ENCODE results near the gene BEST1. TPM values are rescaled to one million over a fixed set of nuclear protein-coding genes. Genes with fewer than 3 reads are reported as not detected.

Gene BEST1
- total RNA-seq, 4 donors from 2014 or later, result 3.0 to 4.0 (median 3.4) TPM

- Histone ChIP-seq H3K9me3 (no peaks in the 10 kb centered on the region), H3K4me3 (no peak overlapping the region), H3K27ac (peak overlapping the region in 3 of 4 donors; percentile 72 to 85 (median 82)), H3K36me3 (no peaks in the 10 kb centered on the region), H3K4me1 (peaks cover 0 to 86% (median 31%) of the 10 kb centered on the region in 3 donors), H3K27me3 (peaks cover 24% of the 10 kb centered on the region)
- ATAC-seq, result peak; percentile 24
- no peak for TF ChIP-seq POLR2A (IDR thresholded peaks at IDR 0.05)
- TF ChIP-seq EP300 (IDR thresholded peaks at IDR 0.05), result no peak
- no peak for TF ChIP-seq CTCF (IDR thresholded peaks at IDR 0.05)
- no peak for TF ChIP-seq POLR2AphosphoS5 (IDR thresholded peaks at IDR 0.05)
- 67% methylated on average over 2 of the region's 6 CpGs; no CpG with 5 or more reads in 1 of the 2 donors for WGBS, 2 donors (ENCODE audit: low coverage in 1 of 2)
These were observed 31.0 kb upstream of the BEST1 start for GRCh38 chr11:61918938-61919704.

GRCh38 chr11:61919705-61920631 is 30.2 kb upstream of the BEST1 start:
- H3K27me3 ChIP-seq, result peaks cover 24% of the 10 kb centered on the region
- no peaks in the 10 kb centered on the region for H3K9me3 ChIP-seq
- ATAC-seq, result no peak
- no CpG with 5 or more reads among the region's 13 CpGs for WGBS, 2 donors (ENCODE audit: low coverage in 1 of 2)
- peak overlapping the region in 3 of 4 donors; percentile 72 to 85 (median 82) for H3K27ac ChIP-seq
- no peaks in the 10 kb centered on the region for H3K36me3 ChIP-seq
- H3K4me3 ChIP-seq, result no peak overlapping the region
- H3K4me1 ChIP-seq, result peaks cover 0 to 83% (median 35%) of the 10 kb centered on the region in 3 donors
- TF ChIP-seq EP300 (IDR thresholded peaks at IDR 0.05) (no peak), POLR2A (IDR thresholded peaks at IDR 0.05) (no peak), CTCF (IDR thresholded peaks at IDR 0.05) (no peak), POLR2AphosphoS5 (IDR thresholded peaks at IDR 0.05) (no peak)

GRCh38 chr11:61921446-61921845 is 28.7 kb upstream of the BEST1 start:
- Histone ChIP-seq H3K4me1 (peaks cover 0 to 73% (median 35%) of the 10 kb centered on the region in 3 donors), H3K4me3 (no peak overlapping the region), H3K36me3 (no peaks in the 10 kb centered on the region), H3K27ac (peak overlapping the region in 3 of 4 donors; percentile 81 to 88 (median 85)), H3K27me3 (peaks cover 24% of the 10 kb centered on the region), H3K9me3 (no peaks in the 10 kb centered on the region)
- WGBS, 2 donors (ENCODE audit: low coverage in 1 of 2), result 60 to 83% methylated on average over 1 to 3 of the region's 3 CpGs
- TF ChIP-seq CTCF (IDR thresholded peaks at IDR 0.05), result no peak
- no peak for TF ChIP-seq POLR2AphosphoS5 (IDR thresholded peaks at IDR 0.05)
- no peak for TF ChIP-seq EP300 (IDR thresholded peaks at IDR 0.05)
- TF ChIP-seq POLR2A (IDR thresholded peaks at IDR 0.05), result no peak
- ATAC-seq, result no peak

DNA sequence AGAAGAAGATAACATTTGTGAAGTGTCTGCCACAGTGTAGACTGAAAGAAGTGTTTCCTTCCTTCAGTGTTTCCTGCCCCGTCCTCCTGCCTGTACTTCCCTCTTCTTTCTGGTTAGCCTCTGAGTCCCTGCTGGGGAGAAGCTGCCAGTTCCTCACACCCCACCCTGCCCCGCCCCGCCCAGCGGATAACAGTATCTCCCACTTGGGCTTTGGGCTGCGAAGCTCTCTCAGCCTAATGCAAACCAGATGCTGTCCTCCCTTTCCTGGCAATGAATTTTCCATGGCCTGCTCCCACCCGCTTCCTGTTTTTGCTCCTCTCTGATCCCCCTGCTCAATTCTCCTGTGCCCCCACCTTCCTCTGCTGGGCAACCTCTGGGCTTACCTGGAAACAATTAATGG is 27.6 kb upstream of the BEST1 start:
- no peaks in the 10 kb centered on the region for H3K9me3 ChIP-seq
- peak overlapping the region; percentile 37 to 88 (median 83) for H3K27ac ChIP-seq
- WGBS, 2 donors (ENCODE audit: low coverage in 1 of 2), result 10% methylated on average over 6 of the region's 6 CpGs; no CpG with 5 or more reads in 1 of the 2 donors
- peak; percentile 79 for ATAC-seq
- peak; percentile 19 for TF ChIP-seq POLR2AphosphoS5 (IDR thresholded peaks at IDR 0.05)
- no peak for TF ChIP-seq EP300 (IDR thresholded peaks at IDR 0.05)
- no peak for TF ChIP-seq CTCF (IDR thresholded peaks at IDR 0.05)
- H3K4me1 ChIP-seq, result peaks cover 0 to 65% (median 35%) of the 10 kb centered on the region in 3 donors
- peaks cover 24% of the 10 kb centered on the region for H3K27me3 ChIP-seq
- no peak overlapping the region for H3K4me3 ChIP-seq
- H3K36me3 ChIP-seq, result no peaks in the 10 kb centered on the region

Data from gastroesophageal sphincter (tissue), 4 donors.